Stimulated activated naive CD8-positive, alpha-beta T cell treated with anti-CD3 and anti-CD28 coated beads, Interleukin-15, amount 100 ng/mL, for 72 hours (primary cell): ENCODE data around the gene PCDHA6.
A peak's percentile ranks its signal among the peaks of the same experiment; 100 is the strongest.
"Not testable (repeated sequence)": the region's sequence is repeated elsewhere in the genome, so short reads cannot be mapped to it uniquely, and the experiment has no call there.

Experiments
- ATAC-seq: fragments of 150-1000 bp; cut with Tn5 transposase; 2 replicates; pipeline ENCODE4 v1.10.0; 2021; ENCODE audit warnings: mild to moderate bottlenecking, moderate library complexity
- DNase-seq, 2 donors: peaks; one replicate each; pipeline ENCODE4 v3.0.0; 2021 to 2022
- H3K27ac Mint-ChIP-seq, 2 donors: one replicate each; pipeline ENCODE4 v1.8.0; 2022; ENCODE audit warnings: mild to moderate bottlenecking in 2 of 2, mixed read lengths in 2 of 2, moderate library complexity in 2 of 2
- H3K27me3 Mint-ChIP-seq: one replicate; pipeline ENCODE4 v1.8.0; 2022; ENCODE audit warnings: mixed read lengths
- H3K4me1 Mint-ChIP-seq: one replicate; pipeline ENCODE4 v1.8.0; 2022; ENCODE audit warnings: mild to moderate bottlenecking, mixed read lengths
- H3K4me3 Mint-ChIP-seq, 2 donors: one replicate each; pipeline ENCODE4 v1.8.0; 2022; ENCODE audit warnings: mild to moderate bottlenecking in 2 of 2, mixed read lengths in 2 of 2, moderate library complexity in 1 of 2
- H3K9me3 Mint-ChIP-seq, 2 donors: one replicate each; pipeline ENCODE4 v1.8.0; 2022; ENCODE audit warnings: mixed read lengths in 2 of 2

The PCDHA6 gene

DNA sequence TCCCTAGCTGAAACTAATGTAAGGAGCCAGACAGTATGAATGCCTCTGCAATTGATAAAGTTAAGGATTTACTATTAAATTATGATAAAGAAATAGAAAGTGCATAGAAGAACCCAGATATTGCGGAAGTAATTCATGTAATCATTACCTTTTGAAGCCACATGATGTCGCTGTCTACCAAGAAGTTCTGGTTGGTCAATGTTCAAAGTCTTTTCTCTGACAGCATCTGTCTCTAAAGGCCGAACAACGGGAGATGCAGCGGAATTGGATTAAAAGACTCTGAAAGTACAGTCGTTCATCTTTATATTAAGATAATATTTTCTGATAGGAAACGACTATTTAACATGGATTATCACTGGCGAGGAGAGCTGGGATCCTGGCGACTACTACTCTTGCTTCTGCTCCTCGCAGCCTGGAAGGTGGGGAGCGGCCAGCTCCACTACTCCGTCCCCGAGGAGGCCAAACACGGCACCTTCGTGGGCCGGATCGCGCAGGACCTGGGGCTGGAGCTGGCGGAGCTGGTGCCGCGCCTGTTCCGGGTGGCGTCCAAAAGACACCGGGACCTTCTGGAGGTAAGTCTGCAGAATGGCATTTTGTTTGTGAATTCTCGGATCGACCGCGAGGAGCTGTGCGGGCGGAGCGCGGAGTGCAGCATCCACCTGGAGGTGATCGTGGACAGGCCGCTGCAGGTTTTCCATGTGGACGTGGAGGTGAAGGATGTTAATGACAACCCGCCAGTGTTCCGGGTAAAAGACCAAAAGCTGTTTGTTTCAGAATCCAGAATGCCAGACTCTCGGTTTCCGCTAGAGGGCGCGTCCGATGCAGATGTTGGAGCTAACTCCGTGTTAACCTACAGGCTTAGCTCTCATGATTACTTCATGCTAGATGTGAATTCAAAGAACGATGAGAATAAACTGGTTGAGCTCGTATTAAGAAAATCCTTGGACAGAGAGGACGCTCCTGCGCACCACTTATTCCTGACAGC lies 13.5 kb downstream of the PCDHA6 start, which contains the start of gene PCDHA8:
Gene PCDHA8, plus strand, starts transcription at position 210 of the 985 bp plus-strand sequence. Its CDS starts 135 bp downstream, at position 345.
- H3K4me3 Mint-ChIP-seq, result no peak within 1 kb of the TSS
- H3K9me3 Mint-ChIP-seq, result peaks cover 14 to 22% of the 10 kb centered on the region in 2 donors
- no peak within 1 kb of the TSS for H3K27ac Mint-ChIP-seq
- no peak for ATAC-seq
- H3K27me3 Mint-ChIP-seq, result peaks cover 10% of the 10 kb centered on the region
- no peaks in the 10 kb centered on the region for H3K4me1 Mint-ChIP-seq
- DNase-seq, result no peak

GRCh38 chr5:140842798-140843733 lies 15.3 kb downstream of the PCDHA6 start:
- Mint-ChIP-seq H3K9me3 (peaks cover 19 to 21% of the 10 kb centered on the region in 2 donors), H3K27me3 (peaks cover 19% of the 10 kb centered on the region), H3K4me3 (no peak overlapping the region), H3K4me1 (no peaks in the 10 kb centered on the region), H3K27ac (no peak overlapping the region)
- DNase-seq (no peak), ATAC-seq (no peak)

GRCh38 chr5:140848139-140849102 lies 20.7 kb downstream of the PCDHA6 start, which contains the start of gene PCDHA9:
PCDHA9 (plus strand) TSS chr5:140848382; CDS start chr5:140848496, 114 bp downstream.
- not testable (repeated sequence) for DNase-seq, H3K4me3 Mint-ChIP-seq, ATAC-seq, H3K27ac Mint-ChIP-seq, H3K9me3 Mint-ChIP-seq, H3K4me1 Mint-ChIP-seq
- peaks cover 15% of the 10 kb centered on the region for H3K27me3 Mint-ChIP-seq

- peaks cover 16% of the 10 kb centered on the region for H3K27me3 Mint-ChIP-seq
- H3K4me3 Mint-ChIP-seq, H3K27ac Mint-ChIP-seq, H3K9me3 Mint-ChIP-seq, DNase-seq, ATAC-seq, H3K4me1 Mint-ChIP-seq: not testable (repeated sequence)
Measured at GRCh38 chr5:140849831-140850634, 22.3 kb downstream of the PCDHA6 start.

GRCh38 chr5:140855772-140856674 lies 28.3 kb downstream of the PCDHA6 start, which contains the start of gene PCDHA10:
PCDHA10 (plus strand) TSS chr5:140855897; CDS start chr5:140856049, 152 bp downstream.
- DNase-seq (no peak), ATAC-seq (no peak)
- H3K4me1 Mint-ChIP-seq, result no peaks in the 10 kb centered on the region
- peak within 1 kb of the TSS in 1 of 2 donors; percentile 82 for H3K27ac Mint-ChIP-seq
- H3K4me3 Mint-ChIP-seq, result no peak within 1 kb of the TSS
- H3K9me3 Mint-ChIP-seq, result peaks cover 13 to 25% of the 10 kb centered on the region in 2 donors
- H3K27me3 Mint-ChIP-seq, result peaks cover 27% of the 10 kb centered on the region

DNA sequence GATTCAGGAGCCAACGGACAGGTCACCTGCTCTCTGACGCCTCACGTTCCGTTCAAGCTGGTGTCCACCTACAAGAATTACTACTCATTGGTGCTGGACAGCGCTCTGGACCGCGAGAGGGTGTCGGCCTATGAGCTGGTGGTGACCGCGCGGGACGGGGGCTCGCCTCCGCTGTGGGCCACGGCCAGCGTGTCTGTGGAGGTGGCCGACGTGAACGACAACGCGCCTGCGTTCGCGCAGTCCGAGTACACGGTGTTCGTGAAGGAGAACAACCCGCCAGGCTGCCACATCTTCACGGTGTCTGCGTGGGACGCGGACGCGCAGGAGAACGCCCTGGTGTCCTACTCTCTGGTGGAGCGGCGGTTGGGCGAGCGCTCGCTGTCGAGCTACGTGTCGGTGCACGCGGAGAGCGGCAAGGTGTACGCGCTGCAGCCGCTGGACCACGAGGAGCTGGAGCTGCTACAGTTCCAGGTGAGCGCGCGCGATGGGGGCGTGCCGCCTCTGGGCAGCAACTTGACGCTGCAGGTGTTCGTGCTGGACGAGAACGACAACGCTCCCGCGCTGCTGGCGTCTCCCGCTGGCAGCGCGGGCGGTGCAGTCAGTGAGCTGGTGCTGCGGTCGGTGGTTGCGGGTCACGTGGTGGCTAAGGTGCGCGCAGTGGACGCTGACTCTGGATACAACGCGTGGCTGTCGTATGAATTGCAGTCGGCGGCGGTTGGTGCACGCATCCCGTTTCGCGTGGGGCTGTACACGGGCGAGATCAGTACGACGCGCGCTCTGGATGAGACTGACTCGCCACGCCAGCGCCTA lies 29.6 kb downstream of the PCDHA6 start:
- no peaks in the 10 kb centered on the region for H3K4me1 Mint-ChIP-seq
- H3K27ac Mint-ChIP-seq, result no peak overlapping the region
- H3K4me3 Mint-ChIP-seq, result no peak overlapping the region
- peaks cover 13 to 27% of the 10 kb centered on the region in 2 donors for H3K9me3 Mint-ChIP-seq
- ATAC-seq (no peak), DNase-seq (no peak)
- H3K27me3 Mint-ChIP-seq, result peaks cover 27% of the 10 kb centered on the region

- DNase-seq (no peak), ATAC-seq (no peak)
- Mint-ChIP-seq H3K27ac (no peak overlapping the region), H3K27me3 (peaks cover 25% of the 10 kb centered on the region), H3K4me1 (no peaks in the 10 kb centered on the region), H3K4me3 (no peak overlapping the region), H3K9me3 (peaks cover 13 to 32% of the 10 kb centered on the region in 2 donors)
Measured at GRCh38 chr5:140857987-140858240, 30.2 kb downstream of the PCDHA6 start.

GRCh38 chr5:140862441-140863295 lies 34.9 kb downstream of the PCDHA6 start:
- peaks cover 4 to 14% of the 10 kb centered on the region in 2 donors for H3K9me3 Mint-ChIP-seq
- no peak for ATAC-seq

DNA sequence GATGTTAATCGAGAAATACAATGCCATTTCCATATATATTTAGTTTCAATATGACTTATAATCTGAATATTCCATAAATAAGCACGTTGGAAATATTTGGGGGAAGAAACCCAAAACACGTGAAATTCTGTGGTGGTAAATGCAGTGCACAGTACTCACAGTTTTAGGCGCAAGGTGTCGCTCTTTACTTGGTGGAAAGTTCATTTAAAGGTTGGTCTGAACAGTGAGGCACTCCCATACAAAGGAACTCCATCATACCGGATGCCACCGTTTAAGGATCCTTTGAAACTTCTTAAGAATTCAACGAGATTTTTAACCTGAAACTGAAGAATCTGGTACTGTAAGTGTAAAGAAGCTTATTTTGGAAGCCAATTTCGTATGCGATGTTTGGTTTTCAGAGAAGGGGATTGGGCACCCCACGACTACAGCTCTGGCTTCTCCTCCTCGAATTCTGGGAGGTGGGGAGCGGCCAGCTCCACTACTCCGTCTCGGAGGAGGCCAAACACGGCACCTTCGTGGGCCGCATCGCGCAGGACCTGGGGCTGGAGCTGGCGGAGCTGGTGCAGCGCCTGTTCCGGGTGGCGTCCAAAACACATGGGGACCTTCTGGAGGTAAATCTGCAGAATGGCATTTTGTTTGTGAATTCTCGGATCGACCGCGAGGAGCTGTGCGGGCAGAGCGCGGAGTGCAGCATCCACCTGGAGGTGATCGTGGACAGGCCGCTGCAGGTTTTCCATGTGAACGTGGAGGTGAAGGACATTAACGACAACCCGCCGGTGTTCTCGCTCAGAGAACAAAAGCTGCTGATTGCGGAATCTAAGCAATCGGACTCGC lies 41.2 kb downstream of the PCDHA6 start, which contains the start of gene PCDHA11:
Gene PCDHA11, plus strand, starts transcription at position 237 of the 834 bp plus-strand sequence. Its CDS starts 147 bp downstream, at position 384.
- Mint-ChIP-seq H3K4me3 (no peak within 1 kb of the TSS), H3K27me3 (peaks cover 13% of the 10 kb centered on the region), H3K4me1 (no peaks in the 10 kb centered on the region), H3K27ac (no peak within 1 kb of the TSS), H3K9me3 (peaks cover 5 to 6% of the 10 kb centered on the region in 2 donors)
- DNase-seq (no peak), ATAC-seq (no peak)

More at GRCh38 chr5:140862441-140863295, 34.9 kb downstream of the PCDHA6 start:
- no peak for DNase-seq
- no peaks in the 10 kb centered on the region for H3K27me3 Mint-ChIP-seq
- H3K4me1 Mint-ChIP-seq, result no peaks in the 10 kb centered on the region
- H3K4me3 Mint-ChIP-seq, result no peak overlapping the region
- H3K27ac Mint-ChIP-seq, result peak overlapping the region in 1 of 2 donors; percentile 34

DNA sequence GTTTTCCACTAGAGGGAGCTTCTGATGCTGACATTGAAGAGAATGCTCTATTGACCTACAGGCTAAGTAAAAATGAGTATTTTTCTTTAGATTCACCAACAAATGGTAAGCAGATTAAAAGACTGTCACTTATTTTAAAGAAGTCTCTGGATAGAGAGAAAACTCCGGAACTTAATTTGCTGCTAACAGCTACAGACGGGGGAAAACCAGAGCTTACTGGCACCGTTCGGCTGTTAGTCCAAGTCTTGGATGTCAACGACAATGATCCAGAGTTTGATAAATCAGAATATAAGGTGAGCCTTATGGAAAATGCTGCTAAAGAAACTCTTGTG lies 41.8 kb downstream of the PCDHA6 start:
- H3K4me1 Mint-ChIP-seq, result no peaks in the 10 kb centered on the region
- peaks cover 19% of the 10 kb centered on the region for H3K27me3 Mint-ChIP-seq
- no peak for ATAC-seq
- H3K4me3 Mint-ChIP-seq, result no peak overlapping the region
- H3K9me3 Mint-ChIP-seq, result peaks cover 5 to 6% of the 10 kb centered on the region in 2 donors
- no peak for DNase-seq
- no peak overlapping the region for H3K27ac Mint-ChIP-seq
